ENCODE results near the gene KCNE2. TPM values are rescaled to one million over a fixed set of nuclear protein-coding genes. Genes with fewer than 3 reads are reported as not detected.

KCNE2 gene
- not detected for total RNA-seq
- long read RNA-seq = 0 reads

DNA sequence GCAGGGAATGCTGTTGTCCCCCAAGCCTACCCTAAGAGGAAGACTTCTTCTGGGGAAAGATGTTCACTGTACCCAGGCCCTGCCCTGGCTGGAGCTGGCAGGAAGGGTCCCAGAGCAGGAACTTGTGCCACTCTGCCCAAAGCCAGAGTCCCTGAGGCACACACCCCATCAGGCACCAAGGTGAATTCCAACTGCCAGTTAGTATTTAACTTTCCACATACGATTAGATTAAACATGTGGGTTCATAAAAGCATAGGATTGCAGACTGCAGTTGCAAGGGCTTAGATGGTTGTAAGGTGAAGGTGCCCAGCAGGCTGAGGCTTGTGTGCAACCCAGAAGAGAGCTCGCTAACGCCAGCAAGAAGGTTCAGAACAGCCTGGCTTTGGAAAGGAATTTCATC is at the start of gene KCNE2:
TSS of gene KCNE2 (plus strand) at position 274 of the 400 bp plus-strand sequence. CDS start 6,473 bp downstream, outside the sequence.
- no peak for DNase-seq (ENCODE audit: low spot score)

DNA sequence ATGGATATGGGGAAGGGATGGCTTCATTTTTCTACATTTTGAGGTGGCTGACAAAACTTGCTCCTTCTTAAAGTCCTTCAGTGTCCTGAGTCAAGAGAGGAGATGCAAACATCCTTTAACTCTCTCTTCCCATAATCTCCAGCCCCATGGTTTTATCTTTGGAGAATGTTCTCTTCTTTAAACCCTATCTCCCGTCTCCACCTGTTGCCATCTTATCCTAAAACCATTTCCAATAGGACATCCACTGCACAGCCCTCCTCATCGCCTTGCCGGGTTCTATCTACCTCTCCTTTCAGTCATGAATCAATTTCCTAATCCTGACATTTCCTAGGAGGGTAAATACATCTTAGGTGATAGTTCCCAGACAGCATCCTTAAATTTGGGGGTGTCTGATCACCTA is 44.2 kb upstream of the KCNE2 start:
- DNase-seq (ENCODE audit: low spot score) = no peak

- DNase-seq (ENCODE audit: low spot score) = no peak
These were observed 43.8 kb upstream of the KCNE2 start for GRCh38 chr21:34320011-34320410.

DNA sequence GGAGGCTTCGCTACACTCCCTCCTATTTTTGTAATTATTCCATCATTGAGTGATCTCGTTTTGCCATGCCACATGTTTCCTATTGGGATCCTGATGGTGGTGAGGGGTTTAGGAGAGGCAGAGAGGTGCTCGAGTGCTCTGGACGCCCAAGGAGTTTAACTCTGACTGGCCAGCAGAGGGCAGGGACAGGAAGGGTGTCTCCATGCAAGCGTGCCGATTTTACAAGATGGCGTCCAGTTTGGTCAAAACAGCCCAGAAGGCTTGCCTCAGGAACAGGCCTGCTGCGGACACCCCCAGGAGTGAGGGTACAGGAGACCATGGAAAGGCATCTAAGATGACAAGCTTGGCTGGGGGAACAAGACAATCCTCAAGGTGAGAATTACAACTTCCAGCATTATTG is 33.8 kb upstream of the KCNE2 start:
- no peak for DNase-seq (ENCODE audit: low spot score)

DNA sequence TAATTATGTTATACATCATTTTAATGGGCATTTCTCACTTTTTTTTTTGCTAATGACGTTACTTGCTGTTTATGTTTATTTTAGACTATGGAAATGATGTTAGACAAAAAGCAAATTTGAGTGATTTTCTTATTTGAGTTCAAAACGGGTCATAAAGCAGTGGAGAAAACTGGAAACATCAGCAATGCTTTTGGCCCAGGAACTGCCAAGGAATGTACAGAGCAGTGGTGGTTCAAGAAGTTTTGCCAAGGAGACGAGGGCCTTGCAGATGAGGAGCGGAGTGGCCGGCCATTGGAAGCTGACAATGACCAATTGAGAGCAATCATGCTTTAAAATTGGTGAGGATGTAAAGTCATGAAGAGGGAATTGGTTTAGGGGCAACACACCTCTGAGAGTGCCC is 32.1 kb upstream of the KCNE2 start:
- no peak for DNase-seq (ENCODE audit: low spot score)

DNA sequence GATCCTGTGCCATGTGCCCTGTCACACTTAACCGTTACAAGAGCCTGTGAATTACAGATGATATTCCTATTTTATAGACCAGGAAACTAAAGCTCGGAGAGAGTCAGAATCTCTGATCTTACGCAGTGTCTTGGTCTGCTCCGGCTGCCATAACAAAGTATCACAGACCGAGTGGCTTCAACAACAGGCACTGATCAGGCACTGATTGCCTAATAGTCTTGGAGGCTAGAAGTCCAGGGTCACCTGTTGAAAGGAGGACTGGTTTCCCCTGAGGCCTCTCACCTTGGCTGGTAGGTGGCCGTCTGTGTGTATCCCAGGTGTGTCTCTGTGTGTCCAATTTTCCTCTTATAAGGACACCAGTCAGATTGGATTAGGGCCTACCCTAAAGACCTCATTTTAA is 31.5 kb upstream of the KCNE2 start:
- no peak for DNase-seq (ENCODE audit: low spot score)

- no peak for DNase-seq (ENCODE audit: low spot score)
These were observed 30.6 kb upstream of the KCNE2 start for GRCh38 chr21:34333121-34333739.

DNA sequence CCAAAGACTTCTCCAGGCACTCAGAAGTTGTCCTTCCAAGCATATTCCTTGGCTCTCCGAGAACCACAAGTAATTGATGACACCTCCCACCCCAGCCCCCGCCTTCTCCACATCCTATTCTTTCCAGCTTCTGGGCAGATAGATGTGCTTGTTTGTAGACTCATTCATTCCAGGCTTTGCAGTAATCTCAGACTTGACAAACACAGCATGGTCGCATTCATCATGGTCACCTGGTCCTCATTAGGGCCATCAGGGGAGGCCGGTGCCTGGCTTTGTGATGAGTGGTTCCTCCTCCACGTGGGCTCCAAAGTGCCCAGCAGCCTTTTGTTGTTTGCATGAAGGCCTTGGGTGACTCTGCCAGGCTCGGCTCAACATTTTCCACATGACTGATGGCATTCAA is 28.5 kb upstream of the KCNE2 start:
- no peak for DNase-seq (ENCODE audit: low spot score)

- no peak for DNase-seq (ENCODE audit: low spot score)
These were observed 27.6 kb upstream of the KCNE2 start for GRCh38 chr21:34336245-34336644.

GRCh38 chr21:34336756-34337391 is 26.9 kb upstream of the KCNE2 start:
- no peak for DNase-seq (ENCODE audit: low spot score)

GRCh38 chr21:34337741-34338140 is 26.1 kb upstream of the KCNE2 start:
- DNase-seq (ENCODE audit: low spot score) = no peak

DNA sequence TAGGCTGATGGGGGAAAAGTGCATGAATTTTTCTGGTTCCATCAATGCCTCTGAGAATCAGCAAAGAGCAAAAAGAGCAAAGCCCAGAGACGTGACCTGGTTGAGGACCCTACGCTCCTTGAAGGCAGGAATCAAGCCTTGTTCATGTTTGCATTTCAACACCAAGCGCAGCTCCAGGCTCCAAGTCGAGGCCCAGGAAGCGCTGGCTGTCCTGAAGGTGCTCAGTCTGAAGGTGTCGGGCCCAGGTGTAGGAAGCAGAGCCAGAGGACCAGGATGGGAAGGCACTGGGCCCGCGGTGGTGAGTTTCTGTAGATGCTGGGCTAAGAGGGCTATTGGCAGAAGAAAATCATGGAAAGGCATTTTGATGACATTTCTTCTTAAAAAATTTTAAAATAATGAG is 25.6 kb upstream of the KCNE2 start:
- DNase-seq (ENCODE audit: low spot score) = no peak

DNA sequence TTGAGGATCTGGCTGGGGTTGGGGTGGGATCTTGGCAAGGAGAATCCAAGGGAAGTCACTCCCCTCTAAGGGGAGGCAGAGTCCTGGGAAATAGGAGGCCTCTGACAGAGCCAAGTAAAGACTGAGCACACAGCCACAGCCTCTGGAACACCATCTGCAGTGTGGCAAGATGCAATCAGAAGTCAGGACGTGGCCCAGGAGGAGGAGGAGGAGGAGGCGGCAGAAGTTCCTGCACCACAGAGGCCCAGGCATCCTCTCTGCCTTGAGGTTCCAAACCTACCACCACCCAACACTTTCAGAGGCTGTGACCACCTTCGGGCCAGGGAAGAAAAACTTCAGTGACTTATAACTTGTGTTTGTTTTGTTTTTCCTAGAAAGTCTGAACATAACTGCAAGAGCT is 23.7 kb upstream of the KCNE2 start:
- DNase-seq (ENCODE audit: low spot score) = no peak

- DNase-seq (ENCODE audit: low spot score) = no peak
These were observed 21.3 kb upstream of the KCNE2 start for GRCh38 chr21:34342476-34342875.

GRCh38 chr21:34343347-34343746 is 20.5 kb upstream of the KCNE2 start:
- DNase-seq (ENCODE audit: low spot score) = no peak

DNA sequence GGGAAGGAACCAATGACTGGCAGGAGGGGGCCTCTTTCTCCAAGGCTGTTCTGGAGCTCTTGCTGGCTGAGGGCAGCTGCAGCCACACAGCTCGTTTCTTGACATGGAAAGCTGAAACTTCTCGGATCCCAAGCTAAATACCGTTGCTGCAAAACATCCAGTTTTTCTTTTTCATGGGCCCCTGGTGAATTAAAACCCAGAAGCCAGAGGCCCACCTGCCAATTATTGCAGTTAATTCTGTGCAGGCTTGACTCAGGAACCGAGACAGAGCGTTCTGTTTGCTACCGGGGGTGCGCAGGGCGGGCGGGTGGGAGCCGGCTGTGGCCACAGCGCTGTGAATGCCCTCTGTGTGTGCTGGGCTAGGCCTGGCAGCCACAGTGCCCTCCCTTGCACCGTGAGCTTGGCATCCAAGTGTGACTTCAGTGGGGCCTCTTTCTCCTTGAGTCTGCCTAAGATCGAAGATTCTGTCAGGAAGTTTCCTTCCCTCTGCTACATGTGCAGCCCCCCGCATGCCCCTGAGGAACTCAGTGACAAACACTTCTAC is 19.9 kb upstream of the KCNE2 start:
- DNase-seq (ENCODE audit: low spot score) = no peak

DNA sequence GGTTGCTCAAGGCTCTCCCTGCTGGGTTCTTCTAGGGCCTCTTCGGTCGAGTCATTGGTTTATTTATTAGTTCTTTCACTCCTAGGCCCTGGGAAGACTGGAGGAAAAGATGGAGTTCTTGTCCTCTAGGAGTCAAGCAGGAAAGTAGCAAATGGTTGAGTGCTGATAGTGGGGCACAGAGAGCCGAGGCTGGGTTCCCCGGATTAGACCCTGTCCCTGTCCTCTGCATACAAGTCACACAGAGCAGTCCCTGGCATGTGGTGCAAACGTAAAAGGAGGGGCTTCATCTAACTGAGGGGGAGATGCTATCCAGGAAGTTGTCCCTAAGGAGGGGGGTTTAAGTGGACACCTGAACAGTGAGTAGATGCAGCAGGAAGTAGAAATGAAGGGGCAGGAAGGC is 19.2 kb upstream of the KCNE2 start:
- no peak for DNase-seq (ENCODE audit: low spot score)

DNA sequence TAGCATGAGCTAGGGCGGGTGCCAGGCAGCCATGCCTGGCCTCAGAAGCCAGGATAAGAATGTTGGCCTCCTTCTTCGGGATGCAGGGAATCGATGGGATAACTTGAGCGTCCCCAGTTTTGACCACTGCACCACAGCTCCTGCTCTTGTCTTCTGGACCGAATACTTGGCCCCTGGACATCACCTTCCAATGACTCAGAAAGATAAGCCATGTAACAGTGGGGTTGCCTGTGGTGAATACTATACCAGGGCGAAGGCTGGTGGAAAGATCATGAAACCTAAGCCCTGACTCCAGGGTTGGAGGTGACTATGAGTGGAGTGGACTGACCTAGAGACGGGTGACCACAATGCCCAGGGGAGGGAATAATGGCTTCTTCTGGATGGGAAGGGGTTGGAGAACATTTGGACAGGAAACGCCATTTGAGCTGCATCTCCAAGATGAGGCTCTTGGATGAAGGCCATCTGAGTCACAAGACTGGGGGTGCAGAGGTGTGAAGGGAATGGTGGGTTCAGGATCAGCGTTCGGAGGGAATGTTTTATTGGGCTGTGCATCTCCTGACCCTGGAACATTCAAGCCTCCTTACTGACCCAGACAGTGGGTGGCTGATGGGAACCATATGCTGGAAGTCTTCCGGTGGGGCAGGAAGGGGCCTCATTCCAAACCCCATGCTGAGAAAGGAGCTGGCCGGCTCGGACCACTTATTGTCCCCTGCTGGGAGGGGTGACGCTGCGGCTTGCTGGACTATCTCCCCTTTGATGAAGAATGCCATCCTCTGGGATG is 18.5 kb upstream of the KCNE2 start:
- no peak for DNase-seq (ENCODE audit: low spot score)

- no peak for DNase-seq (ENCODE audit: low spot score)
These were observed 17.9 kb upstream of the KCNE2 start for GRCh38 chr21:34345892-34346291.

DNA sequence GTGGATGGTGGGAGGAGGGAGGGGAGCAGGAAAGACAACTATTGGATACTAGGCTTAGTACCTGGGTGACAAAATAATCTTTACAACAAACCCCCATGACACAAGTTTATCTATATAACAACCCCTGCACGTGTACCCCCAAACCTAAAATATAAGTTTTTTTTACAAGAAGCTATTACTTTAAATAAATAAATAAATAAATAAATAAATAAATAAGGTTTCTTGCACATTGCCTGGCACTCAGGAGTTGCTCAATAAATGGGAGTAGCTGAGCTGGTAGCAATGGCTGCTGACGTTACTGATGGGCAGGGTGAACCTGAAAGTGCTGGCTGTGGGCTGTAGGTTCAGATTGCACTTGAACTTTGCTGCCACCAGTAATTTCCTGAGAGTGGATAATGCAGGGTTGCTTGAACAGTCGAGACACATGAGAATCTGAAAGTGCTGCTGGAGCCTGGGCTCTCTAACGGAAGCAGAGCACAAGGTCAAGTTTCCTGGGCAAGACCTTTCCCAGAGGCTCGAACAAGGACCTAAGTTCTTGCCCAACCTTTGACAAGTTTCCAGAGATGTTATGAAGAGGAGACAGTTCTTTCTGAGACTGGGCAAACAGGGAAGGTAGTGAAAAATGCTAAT is 14.8 kb upstream of the KCNE2 start:
- DNase-seq (ENCODE audit: low spot score) = no peak

DNA sequence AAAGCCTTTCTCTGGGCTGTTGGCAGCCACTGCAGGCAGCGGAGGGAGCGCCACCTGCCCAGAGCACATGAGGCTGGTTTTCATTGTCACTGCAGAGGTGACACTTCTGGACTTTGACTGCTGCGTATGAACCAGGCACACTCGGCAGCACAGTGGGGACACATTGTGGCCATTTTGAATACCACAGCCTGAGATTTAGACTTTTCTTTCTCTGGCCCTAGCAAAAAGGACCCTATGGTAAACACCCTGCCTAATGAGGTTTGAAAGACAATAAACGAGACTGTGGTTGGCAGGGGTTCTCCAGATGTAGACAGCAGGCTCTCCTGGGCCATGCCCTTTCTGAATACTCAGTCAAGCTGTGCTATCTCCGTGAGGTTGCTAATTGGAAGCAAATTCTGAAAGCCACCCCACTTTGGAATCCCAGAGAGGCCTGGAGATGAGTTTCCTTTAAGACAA is 12.0 kb upstream of the KCNE2 start:
- DNase-seq (ENCODE audit: low spot score) = no peak

DNA sequence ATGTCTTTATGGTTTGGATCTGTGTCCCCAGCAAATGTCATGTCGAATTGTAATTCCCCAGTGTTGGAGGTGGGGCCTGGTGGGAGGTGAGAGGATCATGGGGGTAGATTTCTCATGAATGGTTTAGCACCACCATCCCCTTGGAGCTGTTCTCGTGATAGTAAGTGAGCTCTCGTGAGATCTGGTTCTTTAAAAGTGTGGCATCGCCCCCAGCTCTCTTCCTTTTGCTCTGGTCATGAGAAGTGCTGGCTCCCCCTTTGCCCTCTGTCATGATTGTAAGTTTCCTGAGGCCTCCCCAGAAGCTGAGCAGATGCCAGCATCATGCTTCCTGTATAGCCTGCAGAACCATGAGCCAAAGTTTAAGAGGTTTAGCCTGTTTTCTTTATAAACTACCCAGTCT is 11.2 kb upstream of the KCNE2 start:
- DNase-seq (ENCODE audit: low spot score) = no peak

All from mesenteric fat pad (tissue), 1 donor.